GM12864 (cell line): ENCODE data around the gene EPAS1.

Experiments
- DNase-seq: peaks from one replicate; pipeline ENCODE4 v3.0.0-alpha.2; 2011; ENCODE audit warnings: low read depth
- H3K4me3 ChIP-seq: 2 replicates; pipeline ENCODE4 v1.5.1; 2011; ENCODE audit warnings: mild to moderate bottlenecking, low read depth, low read length, control low read depth
- CTCF ChIP-seq: IDR thresholded peaks from 2 replicates; pipeline ENCODE4 v1.5.1; 2011; ENCODE audit warnings: low read depth, mild to moderate bottlenecking, moderate library complexity, low read length, control low read depth, inconsistent platforms; ENCODE audit errors: missing control alignments

The EPAS1 gene

GRCh38 chr2:46309052-46309953, 12.1 kb downstream of the EPAS1 start:
- no peak for TF ChIP-seq CTCF
- no peak overlapping the region for H3K4me3 ChIP-seq
- no peak for DNase-seq

GRCh38 chr2:46310446-46310845, 13.2 kb downstream of the EPAS1 start:
- TF ChIP-seq CTCF, result no peak
- no peak overlapping the region for H3K4me3 ChIP-seq
- no peak for DNase-seq

GRCh38 chr2:46311651-46312223, 14.5 kb downstream of the EPAS1 start:
- DNase-seq, result no peak
- no peak for TF ChIP-seq CTCF
- no peak overlapping the region for H3K4me3 ChIP-seq

- no peak for DNase-seq
- TF ChIP-seq CTCF, result no peak
- no peak overlapping the region for H3K4me3 ChIP-seq
Observed at GRCh38 chr2:46313063-46313462, 15.9 kb downstream of the EPAS1 start.

GRCh38 chr2:46314065-46314835, 17.0 kb downstream of the EPAS1 start:
- no peak for DNase-seq
- TF ChIP-seq CTCF, result no peak
- H3K4me3 ChIP-seq, result no peak overlapping the region

GRCh38 chr2:46315103-46315890, 18.1 kb downstream of the EPAS1 start:
- TF ChIP-seq CTCF, result no peak
- H3K4me3 ChIP-seq, result no peak overlapping the region
- DNase-seq, result no peak
